ENCODE results near the gene GLB1L.
A peak's percentile ranks its signal among the peaks of the same experiment; 100 is the strongest.

Gene GLB1L

DNA sequence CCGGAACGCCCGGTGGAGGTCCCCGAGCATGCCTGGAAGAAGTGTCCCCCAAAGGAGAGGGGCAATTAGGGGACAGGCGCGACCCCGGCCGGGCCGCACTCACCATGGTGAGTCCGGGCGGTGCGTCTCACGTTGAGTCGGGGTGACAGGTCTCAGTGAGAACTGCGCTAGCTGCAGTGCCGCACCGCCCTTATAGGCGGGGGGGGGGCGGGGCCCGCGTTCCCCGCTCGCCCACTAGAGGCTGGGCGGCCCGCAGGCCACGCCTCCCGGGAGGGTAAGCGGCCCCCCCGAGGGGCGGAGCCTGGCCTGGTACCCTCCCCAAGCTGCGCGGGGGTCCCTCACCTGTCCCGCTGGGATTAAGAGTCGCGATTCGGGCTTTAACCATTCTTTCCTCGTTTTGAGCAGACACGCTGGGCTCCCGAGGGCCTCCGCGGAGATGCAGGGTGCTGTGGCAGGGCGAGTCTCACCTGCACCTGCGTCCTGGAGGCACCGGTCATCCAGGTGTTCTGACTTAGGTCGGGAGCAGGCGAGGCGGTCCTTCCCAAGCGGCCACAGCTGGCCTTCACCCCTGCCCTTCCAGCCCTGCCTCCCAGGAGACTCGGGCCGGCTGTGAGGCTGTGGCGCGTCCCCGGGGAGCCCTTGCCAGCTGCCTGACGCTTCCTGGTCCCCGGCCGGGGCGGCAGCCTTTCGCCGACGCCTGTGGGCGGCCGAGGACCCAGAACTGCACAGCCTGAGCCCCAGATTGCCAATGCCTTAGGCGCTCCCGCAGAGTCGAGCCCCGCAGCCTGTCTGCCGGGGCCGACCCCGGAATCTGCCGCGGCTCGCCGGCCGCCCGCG, 8.7 kb upstream of the GLB1L start, which contains the start of gene TUBA4A:
Gene TUBA4A (minus strand): TSS at position 166 of the 837 bp plus-strand sequence. CDS start 60 bp downstream, at position 106.
- peak within 1 kb of the TSS; percentile 53 for H3K4me3 ChIP-seq (ENCODE audit: low read depth, low read length)

- peak within 1 kb of the TSS; percentile 53 for H3K4me3 ChIP-seq (ENCODE audit: low read depth, low read length)
These were observed 7.9 kb upstream of the GLB1L start, which contains the start of gene TUBA4B for GRCh38 chr2:219252900-219253752. Gene TUBA4B, plus strand, starts transcription at chr2:219253243. Its CDS starts 165 bp downstream, at chr2:219253408.

DNA sequence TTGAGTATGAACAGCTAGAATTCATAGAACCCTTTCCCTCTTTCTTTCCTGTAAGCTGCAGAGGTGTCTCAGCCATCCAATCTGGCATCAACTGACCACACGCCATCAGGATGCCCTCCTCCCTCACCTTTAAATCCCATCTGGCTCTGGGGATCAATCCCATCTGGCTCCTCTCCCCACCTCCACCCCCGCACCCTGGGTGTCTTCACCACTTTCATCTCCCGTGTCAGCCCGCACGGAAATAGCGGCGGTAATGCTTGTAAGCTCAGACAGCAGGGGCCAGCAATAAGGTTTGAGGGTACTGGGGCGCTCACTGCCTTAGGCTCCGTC, 7.3 kb upstream of the GLB1L start:
- H3K4me3 ChIP-seq (ENCODE audit: low read depth, low read length), result peak overlapping the region; percentile 53

DNA sequence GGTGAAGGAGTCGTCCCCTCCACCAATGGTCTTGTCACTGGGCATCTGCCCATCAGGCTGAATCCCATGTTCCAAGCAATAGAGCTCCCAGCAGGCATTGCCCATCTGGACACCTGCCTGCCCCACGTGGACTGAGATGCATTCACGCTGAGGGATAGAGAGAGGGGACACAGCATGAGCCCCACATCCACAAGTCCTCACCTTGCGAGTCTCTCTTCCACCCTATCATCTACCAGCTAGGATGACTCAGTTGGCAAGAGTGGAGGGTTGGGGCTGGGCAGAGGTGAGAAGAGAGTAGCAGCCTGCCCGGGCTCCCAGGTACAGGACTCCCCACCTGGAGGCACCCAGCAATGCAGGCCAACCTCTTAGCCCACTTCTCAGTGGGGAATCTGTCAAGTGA, 6.8 kb upstream of the GLB1L start:
- H3K4me3 ChIP-seq (ENCODE audit: low read depth, low read length), result no peak overlapping the region

GRCh38 chr2:219251656-219252055, 6.4 kb upstream of the GLB1L start:
- no peak overlapping the region for H3K4me3 ChIP-seq (ENCODE audit: low read depth, low read length)

GRCh38 chr2:219250049-219250781, 5.0 kb upstream of the GLB1L start:
- no peak overlapping the region for H3K4me3 ChIP-seq (ENCODE audit: low read depth, low read length)

DNA sequence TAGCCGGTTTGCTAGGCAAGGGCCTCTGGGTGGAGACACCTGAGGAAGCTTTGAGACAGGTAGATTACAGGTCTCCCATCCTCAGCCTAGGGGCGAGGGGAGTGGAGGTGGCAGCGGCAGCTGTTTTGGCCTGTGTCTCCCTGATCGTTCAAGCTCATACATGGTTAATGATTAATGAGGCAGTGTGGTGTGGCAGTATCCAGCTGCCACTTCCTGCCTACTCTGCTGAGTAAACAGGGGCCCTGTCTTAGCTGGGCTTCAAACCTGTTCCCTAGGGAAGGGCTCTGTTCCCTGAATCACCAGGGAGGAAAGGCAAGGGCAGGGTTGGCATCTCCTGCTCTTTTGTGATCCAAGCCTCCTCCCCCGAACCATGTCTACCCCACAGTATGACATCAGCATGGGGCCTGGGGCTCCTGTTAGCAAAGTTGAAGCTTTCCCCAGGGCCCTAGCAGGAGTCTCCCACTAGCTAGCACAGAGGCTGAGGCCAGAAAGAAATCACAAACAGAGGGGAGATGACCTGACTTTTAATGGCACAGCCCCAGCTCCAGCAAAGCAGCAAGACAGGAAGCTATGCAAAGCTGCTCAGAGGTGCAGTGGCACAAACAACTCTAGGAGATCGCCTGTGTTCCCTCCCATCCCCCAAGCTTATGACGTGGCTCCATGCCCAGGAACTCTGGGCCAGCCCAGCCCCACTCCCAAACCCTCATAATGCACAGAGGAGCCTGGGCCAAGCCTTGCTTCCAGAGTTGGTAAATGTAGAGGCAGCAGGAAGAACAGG, 4.1 kb upstream of the GLB1L start:
- no peak overlapping the region for H3K4me3 ChIP-seq (ENCODE audit: low read depth, low read length)

DNA sequence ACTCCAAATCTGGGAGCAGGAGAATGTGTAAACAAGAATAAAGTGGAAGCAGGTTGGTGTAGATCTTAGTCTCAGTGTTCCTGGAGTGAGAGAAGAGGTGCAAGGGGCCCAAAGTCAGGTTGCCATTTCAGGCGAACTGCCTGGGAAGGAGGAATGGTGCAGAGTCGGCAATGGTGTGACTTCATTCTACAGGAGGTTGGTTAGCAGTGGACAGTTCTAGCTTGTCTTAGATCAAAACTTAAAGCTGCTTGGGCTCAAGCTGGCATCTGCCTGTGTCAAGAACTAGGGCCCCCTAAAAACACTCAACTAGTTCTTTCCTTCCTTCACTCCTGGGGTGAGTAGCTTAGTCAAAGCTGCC, 3.6 kb upstream of the GLB1L start:
- H3K4me3 ChIP-seq (ENCODE audit: low read depth, low read length), result no peak overlapping the region

DNA sequence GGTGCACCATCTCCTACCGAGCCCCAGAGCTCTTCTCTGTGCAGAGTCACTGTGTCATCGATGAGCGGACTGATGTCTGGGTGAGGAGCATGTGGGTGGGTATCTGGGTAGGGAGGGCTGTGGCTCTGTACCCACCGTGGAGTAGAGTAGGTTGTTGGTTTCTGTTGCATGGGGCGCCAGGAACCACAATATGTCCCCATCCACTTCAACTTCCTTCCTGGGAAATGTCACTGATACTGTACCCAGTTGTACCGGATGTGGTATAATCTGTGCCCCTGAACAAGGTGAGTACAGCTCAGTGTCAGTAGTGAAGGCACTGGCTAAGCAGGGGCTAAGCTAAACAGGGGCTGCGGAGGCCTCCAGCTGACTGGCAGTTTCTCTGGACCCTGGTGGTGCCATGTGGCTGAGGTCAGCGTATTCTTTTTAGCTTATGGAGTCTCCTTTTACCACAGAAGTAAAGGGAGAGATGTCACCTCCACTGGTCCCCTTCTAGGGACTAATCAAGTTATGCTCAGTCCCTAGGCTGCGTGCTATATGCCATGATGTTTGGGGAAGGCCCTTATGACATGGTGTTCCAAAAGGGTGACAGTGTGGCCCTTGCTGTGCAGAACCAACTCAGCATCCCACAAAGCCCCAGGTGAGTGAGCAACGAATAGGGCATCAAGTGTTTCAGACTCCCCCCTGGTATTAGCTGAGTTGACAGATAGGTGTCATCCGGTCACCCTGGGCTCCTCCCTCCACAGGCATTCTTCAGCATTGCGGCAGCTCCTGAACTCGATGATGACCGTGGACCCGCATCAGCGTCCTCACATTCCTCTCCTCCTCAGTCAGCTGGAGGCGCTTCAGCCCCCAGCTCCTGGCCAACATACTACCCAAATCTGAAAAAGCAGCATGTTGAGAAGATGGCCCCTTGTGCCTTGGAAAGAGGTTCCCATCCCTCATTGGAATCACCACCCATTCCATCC, 2.7 kb upstream of the GLB1L start:
- no peak overlapping the region for H3K4me3 ChIP-seq (ENCODE audit: low read depth, low read length)

GRCh38 chr2:219246559-219246958, 1.3 kb upstream of the GLB1L start:
- H3K4me3 ChIP-seq (ENCODE audit: low read depth, low read length), result no peak overlapping the region

- H3K4me3 ChIP-seq (ENCODE audit: low read depth, low read length), result peak overlapping the region; percentile 92
These were observed 621 bp upstream of the GLB1L start for GRCh38 chr2:219245899-219246230.

DNA sequence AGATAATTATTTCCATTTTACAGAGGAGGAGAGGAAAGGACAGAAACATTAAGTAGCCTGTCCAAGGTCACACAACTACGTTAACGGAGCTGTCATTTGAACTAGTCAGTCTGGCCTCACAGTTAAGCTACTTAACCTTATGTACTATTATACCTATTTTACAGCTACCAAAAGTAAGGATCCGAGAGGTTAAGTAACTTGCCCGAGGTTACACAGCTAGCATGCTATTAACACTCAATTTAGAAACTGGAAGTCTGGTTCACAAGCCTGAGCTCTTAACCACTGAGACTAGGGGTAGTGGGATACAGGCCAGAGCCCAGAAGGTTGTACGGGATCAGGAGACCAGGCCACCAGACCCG, 476 bp downstream of the GLB1L start:
- H3K4me3 ChIP-seq (ENCODE audit: low read depth, low read length), result peak overlapping the region; percentile 92

- H3K4me3 ChIP-seq (ENCODE audit: low read depth, low read length), result no peak overlapping the region
These were observed 1.9 kb downstream of the GLB1L start for GRCh38 chr2:219243291-219243761.

- no peak overlapping the region for H3K4me3 ChIP-seq (ENCODE audit: low read depth, low read length)
These were observed 10.9 kb downstream of the GLB1L start for GRCh38 chr2:219234331-219234730.

DNA sequence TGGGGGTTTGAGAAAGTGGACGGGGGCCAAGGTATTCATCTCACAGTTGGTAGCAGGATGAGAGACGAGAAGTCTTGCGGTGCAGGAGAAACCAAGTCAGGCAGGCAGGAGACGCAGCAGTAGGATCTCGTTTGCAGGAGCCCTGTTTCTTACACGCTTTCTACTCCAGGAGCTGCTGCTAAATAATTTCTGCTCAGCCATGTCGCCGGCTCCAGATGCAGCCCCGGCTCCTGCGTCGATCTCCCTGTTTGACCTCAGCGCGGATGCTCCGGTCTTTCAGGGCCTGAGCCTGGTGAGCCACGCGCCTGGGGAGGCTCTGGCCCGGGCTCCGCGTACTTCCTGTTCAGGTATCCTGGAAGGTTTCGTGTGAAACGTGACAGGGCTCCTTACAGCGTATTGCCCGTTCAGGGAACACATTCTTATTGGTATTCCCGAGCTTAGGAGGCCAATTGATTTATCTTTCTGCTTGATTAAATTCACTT, 15.1 kb downstream of the GLB1L start:
- H3K4me3 ChIP-seq (ENCODE audit: low read depth, low read length), result peak overlapping the region; percentile 94

GRCh38 chr2:219229305-219230058, 15.8 kb downstream of the GLB1L start, which contains the start of the genes ANKZF1 and ATG9A:
Gene ANKZF1, plus strand, starts transcription at chr2:219229806. Its CDS starts 452 bp downstream, at chr2:219230258.
Gene ATG9A, minus strand, starts transcription at chr2:219229636. Its CDS starts 1,612 bp downstream, at chr2:219228024.
- H3K4me3 ChIP-seq (ENCODE audit: low read depth, low read length), result peak within 1 kb of the TSS; percentile 94

- H3K4me3 ChIP-seq (ENCODE audit: low read depth, low read length), result peak overlapping the region; percentile 94
These were observed 16.3 kb downstream of the GLB1L start for GRCh38 chr2:219228911-219229304.
